Mesothelial cell of epicardium (in vitro differentiated cells): ENCODE results near the gene COL5A3. TPM values are rescaled to one million over a fixed set of nuclear protein-coding genes. Genes with fewer than 3 reads are reported as not detected.
"Not testable (repeated sequence)": the region's sequence is repeated elsewhere in the genome, so short reads cannot be mapped to it uniquely, and the experiment has no call there.

ENCODE experiments used
- DNase-seq, 2 experiments: peaks; one replicate each; pipeline ENCODE4 v3.0.0; 2021; ENCODE audit warnings: low spot score in 2 of 2; ENCODE audit not compliant: unreplicated experiment in 2 of 2
- H3K27ac Mint-ChIP-seq: 2 replicates; pipeline ENCODE4 v1.8.0; 2021; ENCODE audit warnings: mixed read lengths
- H3K27me3 Mint-ChIP-seq: 2 replicates; pipeline ENCODE4 v1.8.0; 2021; ENCODE audit warnings: low read depth, mixed read lengths
- H3K36me3 Mint-ChIP-seq: 2 replicates; pipeline ENCODE4 v1.8.0; 2021; ENCODE audit warnings: mixed read lengths
- H3K4me1 Mint-ChIP-seq: 2 replicates; pipeline ENCODE4 v1.8.0; 2021; ENCODE audit warnings: mixed read lengths
- H3K4me3 Mint-ChIP-seq: 2 replicates; pipeline ENCODE4 v1.8.0; 2021; ENCODE audit warnings: mild to moderate bottlenecking, moderate library complexity, mixed read lengths
- H3K9me3 Mint-ChIP-seq: 2 replicates; pipeline ENCODE4 v1.8.0; 2021; ENCODE audit warnings: mixed read lengths
- CTCF ChIP-seq: fragments of 200-600 bp; sonication (generic); IDR thresholded peaks from one replicate; pipeline ENCODE4 v1.5.0; 2021; ENCODE audit warnings: antibody characterized with exemption; ENCODE audit not compliant: unreplicated experiment
- total RNA-seq: library from RNA; stranded (reverse); gene quantifications from 3 replicates; pipeline ENCODE4 v1.2.1, GENCODE V29; 2021

COL5A3 gene
- total RNA-seq, 1 donor from 2014 or later = 4.0 TPM

GRCh38 chr19:10027158-10027997 is 17.1 kb upstream of the COL5A3 start:
- Mint-ChIP-seq H3K4me3 (no peak overlapping the region), H3K27me3 (peaks cover 29% of the 10 kb centered on the region)

GRCh38 chr19:10026744-10027143 is 16.4 kb upstream of the COL5A3 start:
- no peaks in the 10 kb centered on the region for H3K36me3 Mint-ChIP-seq
- DNase-seq = no peak
- no peak for TF ChIP-seq CTCF
- peaks cover 25% of the 10 kb centered on the region for H3K27me3 Mint-ChIP-seq
- H3K4me3 Mint-ChIP-seq = no peak overlapping the region
- peaks cover 5% of the 10 kb centered on the region for H3K4me1 Mint-ChIP-seq
- no peaks in the 10 kb centered on the region for H3K9me3 Mint-ChIP-seq
- no peak overlapping the region for H3K27ac Mint-ChIP-seq

More at GRCh38 chr19:10027158-10027997, 17.1 kb upstream of the COL5A3 start:
- peaks cover 5% of the 10 kb centered on the region for H3K4me1 Mint-ChIP-seq
- TF ChIP-seq CTCF = peak; percentile 95
- DNase-seq = peak; percentile 97 to 99
- no peaks in the 10 kb centered on the region for H3K36me3 Mint-ChIP-seq
- H3K9me3 Mint-ChIP-seq = no peaks in the 10 kb centered on the region
- no peak overlapping the region for H3K27ac Mint-ChIP-seq

GRCh38 chr19:10023096-10023495 is 12.8 kb upstream of the COL5A3 start:
- not testable (repeated sequence) for H3K4me1 Mint-ChIP-seq, DNase-seq, H3K27ac Mint-ChIP-seq, H3K9me3 Mint-ChIP-seq, H3K36me3 Mint-ChIP-seq, H3K4me3 Mint-ChIP-seq
- peaks cover 33% of the 10 kb centered on the region for H3K27me3 Mint-ChIP-seq

- Mint-ChIP-seq H3K27me3 (peaks cover 34% of the 10 kb centered on the region), H3K4me1 (no peaks in the 10 kb centered on the region), H3K4me3 (no peak overlapping the region), H3K9me3 (no peaks in the 10 kb centered on the region), H3K27ac (no peak overlapping the region), H3K36me3 (no peaks in the 10 kb centered on the region)
- no peak for TF ChIP-seq CTCF
- no peak for DNase-seq
Measured at GRCh38 chr19:10021863-10022262, 11.6 kb upstream of the COL5A3 start.

GRCh38 chr19:10021446-10021845 is 11.1 kb upstream of the COL5A3 start:
- Mint-ChIP-seq H3K27me3 (peaks cover 33% of the 10 kb centered on the region), H3K4me3 (no peak overlapping the region), H3K9me3 (no peaks in the 10 kb centered on the region), H3K36me3 (no peaks in the 10 kb centered on the region), H3K27ac (no peak overlapping the region), H3K4me1 (no peaks in the 10 kb centered on the region)
- no peak for TF ChIP-seq CTCF
- DNase-seq = no peak

- Mint-ChIP-seq H3K36me3 (no peaks in the 10 kb centered on the region), H3K27ac (no peak overlapping the region), H3K27me3 (peaks cover 30% of the 10 kb centered on the region), H3K4me3 (no peak overlapping the region), H3K9me3 (no peaks in the 10 kb centered on the region), H3K4me1 (no peaks in the 10 kb centered on the region)
- no peak for TF ChIP-seq CTCF
- no peak for DNase-seq
Measured at GRCh38 chr19:10020851-10021250, 10.5 kb upstream of the COL5A3 start.
